GM12874 (cell line): Measurements from ENCODE around the gene ECSIT.

Experiments used
- TF ChIP-seq, protein P1 (sequence below): IDR thresholded peaks from 2 replicates; pipeline ENCODE4 v1.5.1; 2011; ENCODE audit warnings: low read depth, mild to moderate bottlenecking, control low read depth, low read length, moderate library complexity; ENCODE audit not compliant: insufficient read depth

ECSIT gene, protein sequence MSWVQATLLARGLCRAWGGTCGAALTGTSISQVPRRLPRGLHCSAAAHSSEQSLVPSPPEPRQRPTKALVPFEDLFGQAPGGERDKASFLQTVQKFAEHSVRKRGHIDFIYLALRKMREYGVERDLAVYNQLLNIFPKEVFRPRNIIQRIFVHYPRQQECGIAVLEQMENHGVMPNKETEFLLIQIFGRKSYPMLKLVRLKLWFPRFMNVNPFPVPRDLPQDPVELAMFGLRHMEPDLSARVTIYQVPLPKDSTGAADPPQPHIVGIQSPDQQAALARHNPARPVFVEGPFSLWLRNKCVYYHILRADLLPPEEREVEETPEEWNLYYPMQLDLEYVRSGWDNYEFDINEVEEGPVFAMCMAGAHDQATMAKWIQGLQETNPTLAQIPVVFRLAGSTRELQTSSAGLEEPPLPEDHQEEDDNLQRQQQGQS

DNA sequence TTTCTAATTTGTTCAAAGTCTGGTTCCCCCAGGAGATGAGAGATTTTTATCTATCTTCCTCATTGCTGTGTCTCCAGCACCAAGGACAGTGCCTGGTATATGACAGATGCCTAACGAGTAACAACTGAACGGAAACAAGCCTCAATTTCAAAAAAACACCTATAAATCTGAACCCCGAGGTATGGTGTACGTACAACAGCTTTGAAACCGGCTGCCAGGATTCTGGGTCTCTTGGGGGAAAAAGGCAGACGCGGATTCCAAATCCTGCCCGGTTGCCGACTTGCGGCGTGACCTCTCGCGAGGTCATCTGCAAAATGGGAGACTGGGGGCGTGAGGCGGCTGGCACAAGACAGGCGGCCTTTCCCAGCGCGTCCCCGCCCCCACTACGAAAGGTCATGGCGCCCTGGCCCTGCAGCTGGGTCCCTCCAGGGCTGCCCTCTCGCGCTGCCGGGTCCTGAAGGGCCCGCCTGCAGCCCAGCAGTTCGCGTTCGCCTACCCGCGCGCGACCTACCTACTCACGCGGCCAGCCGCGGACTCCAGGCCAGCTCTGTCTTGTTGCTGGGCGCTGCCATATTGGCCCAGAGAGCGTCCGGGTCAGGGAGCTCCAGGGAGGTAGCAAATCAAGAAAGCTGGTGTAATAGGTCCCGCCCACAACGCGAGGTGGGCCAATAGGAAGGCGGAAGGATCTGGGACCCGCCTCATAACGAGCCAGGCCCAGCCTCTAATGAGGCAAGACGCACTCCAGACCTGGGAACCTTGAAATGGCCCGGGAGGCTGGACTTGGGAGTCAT lies at the start of gene ECSIT:
ECSIT (minus strand) TSS at position 584 of the 791 bp plus-strand sequence. CDS start 9,964 bp downstream, outside the sequence.
- TF ChIP-seq, protein P1, sequence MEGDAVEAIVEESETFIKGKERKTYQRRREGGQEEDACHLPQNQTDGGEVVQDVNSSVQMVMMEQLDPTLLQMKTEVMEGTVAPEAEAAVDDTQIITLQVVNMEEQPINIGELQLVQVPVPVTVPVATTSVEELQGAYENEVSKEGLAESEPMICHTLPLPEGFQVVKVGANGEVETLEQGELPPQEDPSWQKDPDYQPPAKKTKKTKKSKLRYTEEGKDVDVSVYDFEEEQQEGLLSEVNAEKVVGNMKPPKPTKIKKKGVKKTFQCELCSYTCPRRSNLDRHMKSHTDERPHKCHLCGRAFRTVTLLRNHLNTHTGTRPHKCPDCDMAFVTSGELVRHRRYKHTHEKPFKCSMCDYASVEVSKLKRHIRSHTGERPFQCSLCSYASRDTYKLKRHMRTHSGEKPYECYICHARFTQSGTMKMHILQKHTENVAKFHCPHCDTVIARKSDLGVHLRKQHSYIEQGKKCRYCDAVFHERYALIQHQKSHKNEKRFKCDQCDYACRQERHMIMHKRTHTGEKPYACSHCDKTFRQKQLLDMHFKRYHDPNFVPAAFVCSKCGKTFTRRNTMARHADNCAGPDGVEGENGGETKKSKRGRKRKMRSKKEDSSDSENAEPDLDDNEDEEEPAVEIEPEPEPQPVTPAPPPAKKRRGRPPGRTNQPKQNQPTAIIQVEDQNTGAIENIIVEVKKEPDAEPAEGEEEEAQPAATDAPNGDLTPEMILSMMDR: no peak

DNA sequence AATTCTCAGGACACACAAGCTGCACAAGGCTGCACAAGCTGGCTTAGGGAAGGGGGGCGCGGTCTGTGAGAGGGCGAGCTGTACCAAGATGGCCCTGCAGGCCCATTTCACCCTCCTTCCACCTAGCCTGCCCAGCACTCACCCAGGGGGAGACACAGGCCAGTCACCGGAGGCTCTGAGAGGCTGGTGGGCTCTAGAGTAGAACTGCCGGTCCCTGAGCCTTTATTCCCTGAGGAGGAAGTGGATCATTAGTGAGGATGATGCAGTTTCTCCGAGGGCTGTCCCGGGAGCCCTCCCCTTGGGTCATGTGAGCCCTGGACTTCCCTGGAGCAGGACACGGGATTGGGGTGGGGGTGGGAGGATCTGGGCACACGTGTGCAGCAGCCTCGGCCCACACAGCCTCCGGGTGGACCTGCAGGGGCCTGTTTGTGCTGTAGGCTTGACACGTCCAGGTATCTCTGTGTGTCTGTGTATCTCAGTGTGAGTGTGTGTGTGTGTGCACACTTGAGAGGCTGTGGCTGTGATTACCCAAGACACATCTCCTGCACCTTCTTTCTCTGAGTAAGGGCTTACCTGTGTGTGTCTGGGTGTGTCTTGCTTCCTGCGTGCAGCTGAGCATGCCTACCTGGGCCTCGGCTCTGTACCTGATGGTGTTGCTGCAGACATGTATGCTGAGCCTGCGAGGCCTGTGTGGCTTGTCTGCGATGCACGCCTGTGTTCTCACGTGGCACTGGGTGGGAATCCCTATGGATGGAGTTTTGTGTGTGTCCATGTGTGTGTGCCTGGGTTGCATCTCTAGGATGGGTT lies 48.7 kb upstream of the ECSIT start, which contains the start of gene ACP5:
ACP5 (minus strand) TSS at position 195 of the 807 bp plus-strand sequence. CDS start 328 bp downstream, outside the sequence.
- TF ChIP-seq, protein P1: no peak

DNA sequence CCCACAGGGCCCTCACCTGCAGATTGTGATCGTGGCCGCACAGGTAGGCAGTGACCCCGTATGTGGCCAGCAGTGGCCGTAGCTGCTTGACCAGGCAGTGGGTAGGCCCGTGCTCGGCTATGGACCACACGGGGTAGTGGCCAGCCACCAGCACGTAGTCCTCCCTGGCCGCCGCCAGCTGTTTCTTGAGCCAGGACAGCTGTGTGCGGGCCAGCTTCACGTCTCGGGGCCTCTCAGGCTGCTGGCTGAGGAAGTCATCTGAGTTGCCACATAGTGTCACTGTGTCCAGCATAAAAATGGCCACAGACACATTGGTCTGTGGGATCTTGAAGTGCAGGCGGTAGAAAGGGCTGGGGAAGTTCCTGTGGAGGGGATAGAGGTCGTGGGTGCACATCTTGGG lies 47.3 kb upstream of the ECSIT start:
- TF ChIP-seq, protein P1: no peak

- TF ChIP-seq, protein P1: 0 out of 2 replicates have a peak, but pooled peaks have one; percentile 5
Measured at GRCh38 chr19:11574689-11575088, 45.8 kb upstream of the ECSIT start.

GRCh38 chr19:11570039-11570462 lies 41.1 kb upstream of the ECSIT start:
- TF ChIP-seq, protein P1: no peak

- TF ChIP-seq, protein P1: no peak
Measured at GRCh38 chr19:11566164-11566563, 37.2 kb upstream of the ECSIT start.
